ENCODE measurements around the gene MAGI1.

MAGI1 gene

GRCh38 chr3:65939801-65940246 lies 98.9 kb downstream of the MAGI1 start:
- H3K4me3 ChIP-seq (ENCODE audit: insufficient read depth, low read length, poor library complexity, severe bottlenecking), result no peak overlapping the region
- no peak overlapping the region for H3K9ac ChIP-seq (ENCODE audit: low read length)
- H3F3A ChIP-seq (ENCODE audit: insufficient read depth), result no peaks in the 10 kb centered on the region
- H3K36me3 ChIP-seq (ENCODE audit: low read length), result no peaks in the 10 kb centered on the region
- no peaks in the 10 kb centered on the region for H3K27me3 ChIP-seq (ENCODE audit: low read length)
- no peak overlapping the region for H2AFZ ChIP-seq (ENCODE audit: low read depth, low read length, severe bottlenecking)
- H3K9me3 ChIP-seq (ENCODE audit: insufficient read depth, low read length), result no peaks in the 10 kb centered on the region
- H3K4me2 ChIP-seq (ENCODE audit: low read depth, low read length, poor library complexity, severe bottlenecking), result no peak overlapping the region
- H3K79me2 ChIP-seq (ENCODE audit: insufficient read depth, low read length), result no peaks in the 10 kb centered on the region
- H3K9me2 ChIP-seq (replicated peaks; ENCODE audit: insufficient read depth, low read length), result no peaks in the 10 kb centered on the region
- H4K20me1 ChIP-seq (ENCODE audit: low read depth, low read length), result no peaks in the 10 kb centered on the region
- TF ChIP-seq CTCF (IDR thresholded peaks at IDR 0.05; ENCODE audit: insufficient read depth, low read length, poor library complexity, severe bottlenecking) (no peak), EZH2phosphoT487 (conservative IDR thresholded peaks at IDR 0.05; ENCODE audit: low read length) (no peak)
- H3K27ac ChIP-seq (ENCODE audit: low read depth, low read length), result no peak overlapping the region

DNA sequence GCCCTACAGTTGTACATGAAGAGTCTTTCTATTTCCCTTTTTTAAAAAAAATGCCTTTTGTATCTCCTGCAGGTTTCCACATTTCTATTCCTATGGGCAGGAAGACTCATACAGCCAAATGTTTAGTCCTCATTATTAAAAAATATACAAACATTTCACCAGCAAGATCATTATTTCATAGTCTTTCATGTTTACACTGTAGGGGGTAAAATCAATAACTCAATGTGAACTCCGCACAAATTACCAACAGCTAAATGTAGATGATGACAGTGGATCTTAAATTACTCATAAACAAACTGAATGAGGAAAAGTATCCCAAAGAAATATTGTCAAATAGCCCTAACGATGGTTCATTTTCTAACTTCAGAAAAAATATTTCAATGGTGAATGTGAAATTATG lies 99.5 kb downstream of the MAGI1 start:
- no peaks in the 10 kb centered on the region for H3K9me3 ChIP-seq (ENCODE audit: insufficient read depth, low read length)
- H3K27ac ChIP-seq (ENCODE audit: low read depth, low read length), result no peak overlapping the region
- no peak overlapping the region for H3K4me2 ChIP-seq (ENCODE audit: low read depth, low read length, poor library complexity, severe bottlenecking)

GRCh38 chr3:65938676-65939075 lies 100.0 kb downstream of the MAGI1 start:
- Histone ChIP-seq H3K9me2 (replicated peaks; ENCODE audit: insufficient read depth, low read length) (no peaks in the 10 kb centered on the region), H3F3A (ENCODE audit: insufficient read depth) (no peaks in the 10 kb centered on the region), H3K79me2 (ENCODE audit: insufficient read depth, low read length) (no peaks in the 10 kb centered on the region), H4K20me1 (ENCODE audit: low read depth, low read length) (no peaks in the 10 kb centered on the region), H3K27me3 (ENCODE audit: low read length) (no peaks in the 10 kb centered on the region), H3K27ac (ENCODE audit: low read depth, low read length) (no peak overlapping the region), H3K36me3 (ENCODE audit: low read length) (no peaks in the 10 kb centered on the region), H2AFZ (ENCODE audit: low read depth, low read length, severe bottlenecking) (no peak overlapping the region), H3K4me2 (ENCODE audit: low read depth, low read length, poor library complexity, severe bottlenecking) (no peak overlapping the region), H3K4me3 (ENCODE audit: insufficient read depth, low read length, poor library complexity, severe bottlenecking) (no peak overlapping the region), H3K9ac (ENCODE audit: low read length) (no peak overlapping the region), H3K9me3 (ENCODE audit: insufficient read depth, low read length) (no peaks in the 10 kb centered on the region)
- TF ChIP-seq CTCF (IDR thresholded peaks at IDR 0.05; ENCODE audit: insufficient read depth, low read length, poor library complexity, severe bottlenecking) (no peak), EZH2phosphoT487 (conservative IDR thresholded peaks at IDR 0.05; ENCODE audit: low read length) (no peak)

More for the DNA sequence above, 99.5 kb downstream of the MAGI1 start:
- Histone ChIP-seq H3K36me3 (ENCODE audit: low read length) (no peaks in the 10 kb centered on the region), H2AFZ (ENCODE audit: low read depth, low read length, severe bottlenecking) (no peak overlapping the region), H3F3A (ENCODE audit: insufficient read depth) (no peaks in the 10 kb centered on the region), H4K20me1 (ENCODE audit: low read depth, low read length) (no peaks in the 10 kb centered on the region), H3K27me3 (ENCODE audit: low read length) (no peaks in the 10 kb centered on the region), H3K4me3 (ENCODE audit: insufficient read depth, low read length, poor library complexity, severe bottlenecking) (no peak overlapping the region), H3K9me2 (replicated peaks; ENCODE audit: insufficient read depth, low read length) (no peaks in the 10 kb centered on the region), H3K9ac (ENCODE audit: low read length) (no peak overlapping the region), H3K79me2 (ENCODE audit: insufficient read depth, low read length) (no peaks in the 10 kb centered on the region)
- TF ChIP-seq EZH2phosphoT487 (conservative IDR thresholded peaks at IDR 0.05; ENCODE audit: low read length) (no peak), CTCF (IDR thresholded peaks at IDR 0.05; ENCODE audit: insufficient read depth, low read length, poor library complexity, severe bottlenecking) (no peak)
